Measurements from ENCODE around the gene TMEM151B. TPM values are rescaled to one million over a fixed set of nuclear protein-coding genes. Genes with fewer than 3 reads are reported as not detected.

TMEM151B gene
- total and polyA plus RNA-seq, 2 of the 13 experiments (the other 11 are each of a cell fraction or from before 2014, with no cell fraction given) = not detected

GRCh38 chr6:44234101-44235025 lies 35.9 kb upstream of the TMEM151B start (continued):
- TF ChIP-seq ZNF691 (CRISPR knock-in tag; IDR thresholded peaks at IDR 0.05; ENCODE audit: borderline replicate concordance, low read depth) (no peak), HNF4A (CRISPR knock-in tag; IDR thresholded peaks at IDR 0.05) (peak; percentile 95), NCOR1 (IDR thresholded peaks at IDR 0.05; ENCODE audit: borderline replicate concordance, low read length) (peak; percentile 73), PPARG (CRISPR knock-in tag; conservative IDR thresholded peaks at IDR 0.05) (peak; percentile 55; the same call in 1 of the 2 replicates), HOXA3 (CRISPR knock-in tag; IDR thresholded peaks at IDR 0.05) (peak; percentile 44; the same call in 1 of the 2 replicates), SALL1 (CRISPR knock-in tag; IDR thresholded peaks at IDR 0.05) (peak; percentile 85), ZNF350 (CRISPR knock-in tag; IDR thresholded peaks at IDR 0.05; ENCODE audit: borderline replicate concordance, low read depth) (peak; percentile 53), MAZ (IDR thresholded peaks at IDR 0.05; ENCODE audit: borderline replicate concordance, low read depth, low read length) (peak; percentile 94), MAZ (CRISPR knock-in tag; IDR thresholded peaks at IDR 0.05; ENCODE audit: low read depth) (peak; percentile 89), NCOA1 (CRISPR knock-in tag; IDR thresholded peaks at IDR 0.05) (0 out of 2 replicates have a peak, but pooled peaks have one; percentile 53), ZSCAN30 (CRISPR knock-in tag; IDR thresholded peaks at IDR 0.05) (no peak), ZFX (CRISPR knock-in tag; IDR thresholded peaks at IDR 0.05; ENCODE audit: low read depth) (peak; percentile 64), HMGXB3 (CRISPR knock-in tag; IDR thresholded peaks at IDR 0.05; ENCODE audit: borderline replicate concordance) (peak; percentile 53; the same call in 1 of the 2 replicates), ZBED4 (CRISPR knock-in tag; IDR thresholded peaks at IDR 0.05; ENCODE audit: borderline replicate concordance) (peak; percentile 99), FOSL1 (CRISPR knock-in tag; IDR thresholded peaks at IDR 0.05; ENCODE audit: borderline replicate concordance) (no peak), MAFK (conservative IDR thresholded peaks at IDR 0.05 in 1 of 2, IDR thresholded peaks at IDR 0.05 in 1 of 2; ENCODE audit: low read length in 2 of 2) (no peak), HIVEP1 (CRISPR knock-in tag; IDR thresholded peaks at IDR 0.05) (0 out of 2 replicates have a peak, but pooled peaks have one; percentile 36)

Measured in HepG2 (cell line).